Amygdala (tissue), 56 donors: ENCODE measurements around the gene ATP8B1.
"Not testable (repeated sequence)": the region's sequence is repeated elsewhere in the genome, so short reads cannot be mapped to it uniquely, and the experiment has no call there.

Experiments
- DNase-seq, 56 donors: peaks; one replicate each; lab custom pipeline; 2025; lab: John Stamatoyannopoulos, UW

Gene ATP8B1

DNA sequence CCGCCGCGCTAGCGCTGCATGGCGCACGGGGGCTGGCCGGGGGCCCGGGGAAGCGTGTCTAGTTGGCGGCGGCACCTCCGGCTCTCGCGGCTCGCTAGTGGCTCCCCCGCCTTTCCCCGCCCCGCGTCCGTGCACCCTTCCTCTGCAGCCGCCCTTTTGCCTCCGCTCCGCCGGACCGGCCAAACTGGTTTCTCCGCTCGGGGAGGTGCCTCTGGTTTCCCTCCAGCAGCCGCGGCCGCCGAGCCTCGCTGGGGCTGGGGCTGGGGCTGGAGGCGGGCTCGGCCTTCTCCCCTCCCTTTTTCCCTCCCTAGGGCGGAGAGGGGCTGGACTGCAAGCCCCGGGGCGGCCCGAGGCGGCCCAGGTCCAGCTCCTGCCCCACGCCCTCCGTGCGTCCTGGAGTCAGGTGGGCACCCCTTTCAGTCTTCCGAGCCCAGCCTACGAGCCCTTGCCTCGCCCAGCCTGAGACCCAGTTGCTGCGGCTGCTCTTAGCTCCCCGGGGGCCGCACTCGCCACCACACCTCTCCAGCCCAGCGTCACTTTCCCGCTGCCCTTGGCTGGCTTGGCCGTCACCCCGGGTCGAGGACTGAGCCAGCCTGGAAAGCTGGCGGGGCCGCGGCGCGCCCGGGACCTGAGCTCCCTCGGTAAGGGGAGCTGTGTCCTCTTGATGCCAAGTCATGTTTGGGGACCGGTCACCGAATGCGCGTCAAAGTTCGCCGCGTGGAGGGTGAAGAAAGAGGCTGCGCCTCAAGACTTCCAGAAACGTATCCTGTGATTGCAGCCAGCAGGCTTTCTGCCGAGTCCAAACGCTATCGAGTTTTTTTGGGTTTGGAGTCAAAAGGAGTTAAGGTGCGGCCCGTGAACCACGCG is at the start of gene ATP8B1:
Gene ATP8B1 (minus strand): TSS at position 213 of the 867 bp plus-strand sequence. CDS start 71,508 bp downstream, outside the sequence.
- DNase-seq, result peak in 4 of 56 donors; percentile 9 to 27 (median 14)

DNA sequence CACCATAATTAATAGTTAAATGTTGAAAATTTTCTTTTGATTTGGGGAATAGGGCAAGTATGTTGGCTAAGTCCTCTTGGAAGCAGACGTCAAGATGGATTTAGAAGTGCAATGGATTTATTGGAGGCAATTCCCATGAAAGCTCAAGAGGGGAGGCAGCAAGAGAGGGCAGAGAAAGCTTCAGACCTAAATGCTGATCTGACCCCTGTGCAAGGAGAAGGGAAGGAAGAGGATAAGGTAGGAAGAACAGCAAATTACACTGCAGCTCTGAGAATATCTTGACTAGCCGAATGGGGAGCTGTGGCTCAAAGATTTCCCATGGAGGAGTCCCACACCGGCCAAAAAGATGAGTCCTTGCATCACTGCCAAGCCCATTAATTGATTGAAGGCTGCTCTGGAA is 46.9 kb upstream of the ATP8B1 start:
- DNase-seq, result no peak

DNA sequence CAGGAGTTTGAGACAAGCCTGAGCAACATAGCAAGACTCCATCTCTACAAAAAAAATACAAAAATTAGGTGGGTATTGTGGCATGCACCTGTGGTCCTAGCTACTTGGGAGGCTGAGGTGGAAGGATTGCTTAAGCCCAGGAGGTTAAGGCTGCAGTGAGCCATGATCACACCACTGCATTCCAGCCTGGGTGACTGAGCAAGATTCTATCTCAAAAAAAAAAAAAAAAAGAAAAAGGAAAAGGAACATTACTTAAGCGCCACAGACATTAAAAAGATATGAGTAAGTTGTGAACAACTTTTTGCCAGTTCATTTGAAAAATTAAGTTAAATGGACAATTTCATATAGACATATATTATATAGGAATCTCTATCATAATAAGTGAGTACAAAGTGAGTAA is 45.3 kb upstream of the ATP8B1 start:
- DNase-seq, result not testable (repeated sequence)

DNA sequence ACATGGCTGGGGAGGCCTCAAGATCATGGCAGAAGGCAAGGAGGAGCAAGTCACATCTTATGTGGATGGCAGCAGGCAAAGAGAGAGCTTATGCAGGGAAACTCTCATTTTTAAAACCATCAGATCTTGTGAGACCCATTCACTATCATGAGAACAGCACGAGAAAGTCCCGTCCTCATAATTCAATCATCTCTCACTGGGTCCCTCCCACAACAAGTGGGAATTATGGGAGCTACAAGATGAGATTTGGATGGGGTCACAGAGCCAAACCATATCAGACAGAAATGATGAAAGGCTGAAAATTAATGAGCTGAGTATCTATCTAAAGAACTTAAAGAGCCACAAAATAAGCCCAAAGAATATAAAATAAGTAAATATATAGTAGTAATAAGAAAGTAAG is 44.3 kb upstream of the ATP8B1 start:
- DNase-seq, result not testable (repeated sequence)

DNA sequence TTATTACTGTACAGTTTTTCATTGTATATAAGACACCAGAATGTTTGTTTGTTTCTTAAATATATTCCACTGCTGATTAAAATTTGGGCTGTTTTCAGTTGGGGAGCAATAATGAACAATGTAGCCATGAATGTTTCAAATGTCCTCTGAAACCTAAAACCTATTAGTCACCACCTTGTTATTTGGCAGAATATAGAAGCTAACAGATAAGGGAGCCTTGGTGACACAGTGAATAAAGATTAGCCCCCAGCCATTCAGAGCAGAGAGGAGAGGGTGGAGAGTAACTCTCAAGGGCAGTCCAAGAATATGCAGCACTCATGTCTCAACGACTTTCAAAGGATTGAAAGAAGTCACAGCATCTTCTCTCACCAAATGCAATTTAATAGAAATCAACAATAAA is 43.1 kb upstream of the ATP8B1 start:
- DNase-seq, result no peak

DNA sequence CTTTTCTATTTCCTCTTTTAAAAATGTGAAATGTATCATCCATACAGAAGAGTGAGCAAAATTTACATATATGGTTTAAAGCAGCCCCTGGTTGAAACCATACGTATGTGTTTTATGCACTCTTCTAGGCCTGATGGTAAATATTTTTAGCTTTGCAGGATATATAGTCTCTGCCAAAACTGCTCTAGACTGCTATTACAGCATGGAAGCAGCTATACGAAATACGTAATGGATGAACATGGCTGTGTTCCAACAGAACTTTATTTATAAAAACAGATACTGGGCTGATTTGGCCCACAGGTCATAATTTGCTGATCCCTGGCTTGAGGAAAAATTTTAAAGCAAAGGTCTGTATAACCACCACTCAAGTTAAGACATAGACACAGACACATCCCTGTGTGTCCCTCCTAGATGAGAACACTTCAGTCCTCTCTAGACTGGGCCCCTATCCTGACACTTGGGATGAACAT is 42.5 kb upstream of the ATP8B1 start:
- DNase-seq, result no peak

DNA sequence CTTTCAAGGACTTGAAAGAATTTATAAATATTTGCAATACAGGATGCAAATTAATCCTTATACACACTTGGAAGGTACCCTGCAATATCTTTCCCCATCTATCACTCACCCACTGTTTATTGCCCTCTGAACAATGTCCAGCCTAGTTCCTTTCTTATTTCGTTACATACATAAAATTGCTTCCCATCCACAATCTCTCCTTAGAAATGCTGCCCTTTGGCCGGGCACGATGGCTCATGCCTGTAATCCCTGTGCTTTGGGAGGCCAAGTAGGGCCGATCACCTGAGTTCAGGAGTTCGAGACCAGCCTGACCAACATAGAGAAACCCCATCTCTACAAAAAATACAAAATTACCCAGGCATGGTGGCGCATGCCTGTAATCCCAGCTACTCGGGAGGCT is 41.2 kb upstream of the ATP8B1 start:
- no peak for DNase-seq

DNA sequence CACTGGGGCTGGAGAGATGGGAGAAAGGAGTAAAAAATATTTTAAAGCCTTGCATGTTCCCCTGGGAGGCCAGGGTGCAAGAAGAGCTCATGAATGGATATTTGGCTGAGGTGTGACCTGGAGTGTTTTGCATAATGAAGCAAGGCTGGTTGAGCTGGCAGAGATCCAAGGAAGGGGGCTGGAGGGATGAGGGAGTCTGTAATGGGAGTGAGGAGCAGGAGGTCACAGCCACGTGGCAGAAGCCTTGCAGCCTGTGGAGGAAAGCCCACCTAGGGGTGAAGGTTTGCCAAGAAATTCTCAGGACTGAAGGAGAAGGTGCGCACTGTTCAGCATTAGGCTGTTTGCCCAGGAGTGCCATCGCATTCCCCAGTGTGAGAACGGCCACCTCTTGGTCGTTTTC is 40.3 kb upstream of the ATP8B1 start:
- DNase-seq, result no peak

DNA sequence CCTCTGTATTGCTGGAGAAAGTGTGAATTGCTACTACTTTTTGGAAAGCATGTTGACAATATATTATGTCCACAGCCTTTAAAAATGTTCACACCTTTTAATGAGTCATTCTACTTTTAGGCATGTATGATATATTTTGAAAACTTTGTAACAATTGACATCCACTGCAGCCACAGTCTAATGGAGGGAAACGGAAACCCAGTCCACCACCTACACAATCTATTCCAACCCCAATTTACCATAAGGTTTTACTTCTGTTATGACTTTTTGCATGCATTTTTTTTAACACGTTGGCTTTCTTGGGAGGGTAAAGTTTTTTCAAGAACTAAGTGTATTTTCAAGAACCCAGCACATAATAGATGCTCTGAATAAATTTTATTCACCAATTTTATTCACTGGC is 38.5 kb upstream of the ATP8B1 start:
- DNase-seq, result no peak

DNA sequence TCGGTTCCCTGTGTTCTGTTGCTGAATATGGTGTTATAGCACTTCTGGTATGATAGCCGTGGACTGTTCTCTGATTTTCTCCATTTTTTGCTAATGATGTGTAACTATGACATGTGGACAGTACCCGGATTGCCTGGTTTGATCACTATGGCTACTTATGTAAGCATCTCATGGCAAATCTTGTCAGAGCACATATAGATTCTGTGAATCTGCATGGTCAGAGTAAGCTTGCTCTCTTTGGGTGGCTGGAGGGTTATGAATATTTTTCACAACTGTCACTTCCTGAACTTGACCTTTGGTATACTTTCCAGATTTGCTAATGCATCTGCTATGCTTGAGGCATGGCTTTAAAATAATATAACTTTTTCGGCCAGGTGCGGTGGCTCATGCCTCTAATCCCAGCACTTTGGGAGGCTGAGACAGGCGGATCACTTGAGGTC is 36.8 kb upstream of the ATP8B1 start:
- no peak for DNase-seq

DNA sequence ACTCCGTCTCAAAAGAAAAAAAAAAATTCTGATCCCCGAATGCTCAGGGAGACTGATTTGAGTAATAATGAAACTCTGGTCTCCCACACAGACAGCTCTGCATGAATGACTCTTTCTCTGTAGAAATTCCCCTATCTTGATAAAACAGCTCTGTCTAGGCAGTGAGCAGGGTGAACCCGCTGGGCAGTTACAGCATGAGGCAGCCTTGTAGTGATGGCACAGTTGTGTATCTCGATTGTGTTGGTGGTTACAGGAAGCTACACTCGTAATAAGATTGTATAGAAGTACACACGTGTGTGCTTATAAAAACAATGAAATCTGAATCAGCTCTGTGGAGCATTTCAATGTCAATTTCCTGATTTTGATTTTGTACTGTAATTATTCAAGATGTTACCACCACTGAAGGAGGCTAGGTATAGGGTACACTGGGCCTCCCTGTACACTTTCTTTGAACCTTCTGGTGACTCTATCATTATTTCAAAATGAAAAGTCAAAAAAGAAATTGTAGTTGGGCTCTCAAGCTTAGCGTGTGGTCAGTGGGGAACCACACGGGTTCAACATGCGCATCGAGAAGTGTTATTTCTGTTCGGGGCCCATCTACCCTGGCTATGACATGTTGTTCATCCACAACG is 34.9 kb upstream of the ATP8B1 start:
- DNase-seq, result no peak

DNA sequence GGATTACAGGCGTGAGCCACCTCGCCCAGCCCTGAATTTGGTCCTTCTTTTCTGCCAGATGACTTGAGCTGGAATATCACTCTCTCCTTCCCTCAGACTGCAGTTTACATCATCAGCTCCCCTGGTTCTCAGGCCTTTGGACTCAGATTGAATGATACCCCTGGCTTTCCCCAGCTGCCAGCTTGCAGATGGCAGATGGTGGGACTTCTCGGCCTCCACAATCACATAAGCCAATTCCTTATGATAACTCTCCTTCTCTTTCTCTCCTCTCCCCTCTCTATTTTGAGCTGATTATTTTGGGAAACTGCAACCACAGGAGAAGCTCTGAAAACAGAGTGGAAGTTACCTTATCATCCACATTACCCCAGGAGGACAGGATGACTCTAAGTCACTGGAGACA is 33.4 kb upstream of the ATP8B1 start:
- DNase-seq, result peak in 2 of 56 donors; percentile 2 to 6

DNA sequence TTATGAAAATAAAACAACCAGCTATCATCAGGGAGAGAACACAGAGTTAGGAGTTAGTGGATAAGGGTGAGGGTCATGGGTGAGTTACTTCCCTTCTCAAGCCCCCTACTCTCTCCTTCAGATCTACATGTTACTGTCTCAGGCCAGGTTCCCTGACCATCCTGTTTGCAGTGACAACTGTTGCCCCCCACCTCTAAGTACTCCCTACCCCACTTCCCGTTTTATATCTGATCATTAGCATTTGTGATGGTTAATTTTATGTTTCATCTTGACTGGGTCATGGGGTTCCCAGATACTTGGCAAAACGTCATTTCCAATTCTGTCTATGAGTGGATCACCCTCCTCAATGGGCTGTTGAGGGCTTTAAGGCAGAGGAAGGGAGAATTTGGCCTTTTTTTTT is 32.8 kb upstream of the ATP8B1 start:
- DNase-seq, result no peak

DNA sequence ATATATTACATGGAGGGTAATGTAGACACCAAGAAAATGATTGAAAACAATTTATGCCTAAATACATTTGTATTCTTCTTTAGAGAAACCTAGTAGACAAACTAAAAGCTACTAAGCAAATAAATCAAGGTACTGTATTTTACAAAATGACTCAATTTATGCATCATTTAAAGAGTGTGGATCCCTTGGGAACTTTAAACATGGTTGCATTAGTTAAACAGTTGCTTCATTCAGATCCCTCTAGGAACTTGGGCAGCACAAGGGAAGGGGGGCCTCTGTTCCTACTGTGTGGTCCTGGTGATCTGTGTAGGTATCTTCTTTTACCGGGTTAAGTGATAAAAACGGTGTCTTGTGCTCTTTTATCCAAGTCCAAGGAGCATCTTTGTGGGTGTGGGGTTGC is 31.5 kb upstream of the ATP8B1 start:
- no peak for DNase-seq

DNA sequence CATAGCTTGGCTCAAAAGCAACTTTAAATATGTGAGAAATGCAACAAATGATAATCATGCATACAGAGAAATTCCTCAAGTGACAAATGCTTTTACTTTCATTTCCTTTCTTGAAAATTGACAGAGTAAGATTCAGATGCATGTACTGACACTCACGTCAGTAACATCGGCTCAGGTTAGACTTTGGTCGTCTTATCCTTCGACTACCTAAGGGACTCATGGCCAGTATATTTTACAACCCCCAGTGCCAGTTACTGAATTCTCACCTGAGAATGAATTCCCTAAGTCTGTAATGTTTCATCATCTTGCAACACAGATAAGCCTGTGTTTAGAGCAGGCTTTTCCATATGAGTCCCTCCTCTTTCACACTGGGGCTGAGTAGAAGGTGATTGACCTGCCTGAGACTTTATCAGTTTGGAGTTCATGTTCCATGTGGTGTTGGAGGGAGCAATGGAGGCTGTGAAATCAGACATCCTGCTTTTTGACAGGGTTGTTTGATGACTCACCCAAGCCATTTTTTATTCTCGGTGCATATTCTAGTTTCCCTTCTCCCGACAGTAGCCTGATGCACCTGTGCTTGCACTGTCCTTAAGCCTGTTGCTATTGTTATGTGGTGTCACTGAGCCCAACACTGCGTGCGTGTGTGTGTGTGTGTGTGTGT is 30.5 kb upstream of the ATP8B1 start:
- DNase-seq, result no peak

DNA sequence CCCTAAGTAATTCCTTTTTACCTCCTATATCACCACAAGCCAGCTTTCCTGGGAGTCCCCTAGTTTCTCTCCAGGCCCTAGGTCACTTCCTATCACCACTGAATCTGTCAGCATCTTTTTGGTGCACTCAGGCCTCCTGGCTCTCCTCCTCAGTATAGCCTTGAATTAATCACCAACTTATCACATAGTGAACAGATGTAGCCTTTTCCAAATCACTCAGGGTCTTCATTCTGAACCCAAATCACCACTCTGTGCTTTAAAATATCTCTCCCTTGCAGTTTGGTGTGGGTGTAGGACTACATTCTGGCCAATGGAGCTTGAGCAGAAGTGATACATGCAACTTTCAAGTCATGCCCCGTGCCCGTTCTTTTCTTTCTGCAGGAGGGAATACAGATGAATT is 29.6 kb upstream of the ATP8B1 start:
- no peak for DNase-seq

DNA sequence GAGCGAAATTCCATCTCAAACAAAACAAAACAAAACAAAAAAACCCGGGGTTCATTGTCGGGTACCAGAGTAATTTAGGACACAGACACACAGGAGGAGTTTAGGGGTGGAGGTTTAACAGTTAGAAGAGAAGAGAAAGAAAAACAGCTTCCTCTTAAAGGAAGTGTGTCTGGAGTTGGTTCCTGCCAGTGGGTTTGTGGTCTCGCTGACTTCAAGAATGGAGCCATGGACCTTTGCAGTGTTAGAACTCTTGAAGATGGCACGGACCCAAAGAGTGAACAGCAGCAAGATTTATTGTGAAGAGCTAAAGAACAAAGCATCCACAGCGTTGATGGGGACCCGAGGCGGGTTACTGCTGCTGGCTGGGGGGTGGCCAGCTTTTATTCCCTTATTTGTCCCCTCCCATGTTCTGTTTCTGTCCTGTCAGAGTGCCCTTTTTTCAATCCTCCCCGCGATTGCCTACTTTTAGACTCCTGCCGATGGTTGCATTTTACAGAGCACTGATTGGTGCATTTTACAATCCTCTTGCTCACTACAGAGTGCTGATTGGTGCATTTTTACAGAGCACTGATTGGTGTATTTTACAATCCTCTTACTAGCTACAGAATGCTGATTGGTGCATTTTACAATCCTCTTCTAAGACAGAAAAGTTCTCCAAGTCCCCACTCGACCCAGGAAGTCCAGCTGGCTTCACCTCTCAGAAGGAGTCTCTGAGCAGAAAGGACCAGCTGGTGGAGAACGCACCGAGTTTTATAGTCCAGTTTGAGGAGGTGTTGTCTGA is 28.7 kb upstream of the ATP8B1 start:
- DNase-seq, result peak in 1 of 56 donors; percentile 0

DNA sequence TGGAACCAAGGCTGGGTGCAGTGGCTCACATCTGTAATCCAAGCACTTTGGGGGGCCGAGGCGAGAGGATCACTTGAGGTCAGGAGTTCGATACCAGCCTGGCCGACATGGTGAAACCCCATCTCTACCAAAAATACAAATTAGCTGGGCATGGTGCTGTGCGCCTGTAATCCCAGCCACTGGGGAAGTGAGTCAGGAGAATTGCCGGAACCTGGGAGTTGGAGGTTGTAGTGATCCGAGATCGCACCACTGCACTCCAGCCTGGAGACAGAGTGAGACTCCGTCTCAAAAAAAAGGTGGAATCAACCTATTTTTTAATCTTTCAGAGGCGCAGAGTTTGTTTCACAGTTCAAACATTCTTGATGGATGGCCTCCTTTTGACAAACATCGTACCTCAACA is 24.5 kb upstream of the ATP8B1 start:
- no peak for DNase-seq

DNA sequence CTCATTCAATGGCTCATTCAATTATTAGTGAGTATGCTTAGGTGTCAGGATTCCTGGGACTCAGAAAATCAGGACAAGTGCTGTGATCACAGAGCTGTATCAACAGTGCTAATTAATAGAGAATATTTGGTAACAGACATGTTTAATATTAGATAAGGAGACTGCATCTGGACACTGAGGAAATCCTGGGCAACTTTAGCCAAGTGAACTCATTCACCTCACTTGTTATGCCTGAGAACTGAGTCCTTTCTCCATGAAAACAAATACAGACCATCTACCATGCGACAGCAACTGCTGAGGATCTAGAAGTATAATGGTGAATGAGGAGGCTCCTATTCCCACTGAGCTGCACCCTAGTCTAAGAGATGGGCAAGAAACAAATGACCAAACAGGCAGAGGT is 23.1 kb upstream of the ATP8B1 start:
- DNase-seq, result no peak

DNA sequence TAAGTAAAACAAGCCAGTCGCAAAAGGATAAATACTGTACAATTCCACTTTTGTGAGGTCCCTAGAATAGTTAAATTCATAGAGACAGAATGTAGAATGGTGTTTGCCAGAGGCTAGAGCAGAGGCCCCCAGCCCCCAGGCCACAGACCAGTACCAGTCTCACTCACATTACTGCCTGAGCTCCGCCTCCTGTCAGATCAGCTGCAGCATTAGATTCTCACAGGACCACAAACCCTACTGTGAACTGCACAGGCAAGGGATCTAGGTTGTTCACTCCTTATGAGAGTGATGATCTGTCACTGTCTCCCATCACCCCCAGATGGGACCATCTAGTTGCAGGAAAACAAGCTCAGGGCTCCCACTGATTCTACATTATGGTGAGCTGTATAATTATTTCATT is 17.5 kb upstream of the ATP8B1 start:
- DNase-seq, result not testable (repeated sequence)
